OCI-LY7 (cell line): ENCODE results near the gene FREM3. TPM values are rescaled to one million over a fixed set of nuclear protein-coding genes. Genes with fewer than 3 reads are reported as not detected.

Source experiments
- BruUV-seq: library from RNA; stranded (reverse); fragments of 400-500 nt; replicated peaks from 2 replicates; lab custom pipeline; 2021; lab: Mats Ljungman, UMichigan
- CTCF ChIA-PET: fragments of 300-600 bp; sonication (Branson Sonifier 250); formaldehyde crosslinking; loops from one replicate; lab custom pipeline; 2022; ENCODE audit warnings: antibody characterized with exemption; ENCODE audit not compliant: unreplicated experiment; lab: Charles Lee
- POLR2A ChIA-PET: fragments of 300-600 bp; sonication (Branson Sonifier 250); formaldehyde crosslinking; loops from one replicate; lab custom pipeline; 2022; ENCODE audit warnings: antibody characterized with exemption; lab: Charles Lee
- DNase-seq: peaks from one replicate; pipeline ENCODE4 v3.0.0-alpha.2; 2015; ENCODE audit warnings: low spot score
- H2AFZ ChIP-seq: fragments of 200-600 bp; sonication (generic), shearing (Covaris generic); 2 replicates; pipeline ENCODE4 v1.6.1; 2014; ENCODE audit warnings: mild to moderate bottlenecking, antibody characterized with exemption, low read length, moderate library complexity
- H3K27ac ChIP-seq: fragments of 200-600 bp; sonication (generic); 2 replicates; pipeline ENCODE4 v1.5.1; 2014; ENCODE audit warnings: mixed run types, low read depth, mild to moderate bottlenecking, moderate library complexity, low read length, inconsistent platforms; ENCODE audit not compliant: poor library complexity, severe bottlenecking
- H3K36me3 ChIP-seq: fragments of 200-600 bp; sonication (generic); 2 replicates; pipeline ENCODE4 v1.6.1; 2014; ENCODE audit warnings: mild to moderate bottlenecking, antibody characterized with exemption, low read length, moderate library complexity, mixed read lengths; ENCODE audit not compliant: insufficient read depth
- H3K4me1 ChIP-seq: fragments of 200-600 bp; sonication (generic); 2 replicates; pipeline ENCODE4 v1.5.1; 2014; ENCODE audit warnings: mild to moderate bottlenecking, low read length; ENCODE audit not compliant: insufficient read depth, poor library complexity, severe bottlenecking
- H3K4me2 ChIP-seq: fragments of 200-600 bp; sonication (generic); 2 replicates; pipeline ENCODE4 v1.6.1; 2014; ENCODE audit warnings: mild to moderate bottlenecking, low read length
- H3K4me3 ChIP-seq: fragments of 200-600 bp; sonication (generic); 2 replicates; pipeline ENCODE4 v1.5.1; 2014; ENCODE audit warnings: mild to moderate bottlenecking, low read depth, low read length; ENCODE audit not compliant: poor library complexity, severe bottlenecking
- H3K79me2 ChIP-seq: fragments of 200-600 bp; sonication (generic); 2 replicates; pipeline ENCODE4 v1.6.1; 2016; ENCODE audit warnings: low read depth, mild to moderate bottlenecking, low read length, moderate library complexity, mixed read lengths; ENCODE audit not compliant: insufficient read depth
- H3K9me2 ChIP-seq: fragments of 200-600 bp; sonication (generic); 2 replicates; pipeline ENCODE4 v1.6.1; 2016; ENCODE audit warnings: mild to moderate bottlenecking, low read length, mixed read lengths; ENCODE audit not compliant: insufficient read depth
- H3K9me3 ChIP-seq: fragments of 200-600 bp; sonication (generic); 2 replicates; pipeline ENCODE4 v1.6.1; 2014; ENCODE audit warnings: mild to moderate bottlenecking, mixed run types, low read length, mixed read lengths
- H4K20me1 ChIP-seq: fragments of 200-600 bp; sonication (generic); 2 replicates; pipeline ENCODE4 v1.6.1; 2014; ENCODE audit warnings: mild to moderate bottlenecking, antibody characterized with exemption, low read length, moderate library complexity, mixed read lengths; ENCODE audit not compliant: insufficient read depth
- CTCF ChIP-seq: fragments of 200-600 bp; sonication (generic); conservative IDR thresholded peaks from 2 replicates; pipeline ENCODE4 v1.5.1; 2014; ENCODE audit warnings: mild to moderate bottlenecking, antibody characterized with exemption, low read length, moderate library complexity, mixed read lengths
- EZH2phosphoT487 ChIP-seq: fragments of 200-600 bp; sonication (generic); IDR thresholded peaks from 2 replicates; pipeline ENCODE4 v1.6.1; 2018; ENCODE audit warnings: low read depth, borderline replicate concordance, mild to moderate bottlenecking, mixed run types, antibody characterized with exemption, low read length, moderate library complexity, mixed read lengths
- intact Hi-C: fragments of 100-400 bp; cut with micrococcal nuclease; formaldehyde crosslinking; loops from one replicate; pipeline ENCODE4 v1.10.0; 2022; ENCODE audit not compliant: unreplicated experiment
- total RNA-seq, 2 experiments: library from RNA; depleted of rRNA in 1 of 2; stranded (reverse); fragments of >200 nt in 1 of 2; shearing (Covaris generic) in 1 of 2; gene quantifications; 2 replicates each; pipeline ENCODE4 v1.2.3, GENCODE V29; 2014 to 2022

The FREM3 gene
- total RNA-seq, 2 experiments from 2014 or later = not detected

GRCh38 chr4:143599827-143600226, 100.6 kb downstream of the FREM3 start:
- CTCF ChIA-PET = no interaction called here
- no peaks in the 10 kb centered on the region for H3K4me1 ChIP-seq
- POLR2A ChIA-PET = interaction anchor here (1.1 kb wide), 1 partner anchor 22 kb away, joined by 4 read pairs; no protein-coding TSS in a partner anchor
- no peak overlapping the region for H2AFZ ChIP-seq
- no peak overlapping the region for H3K27ac ChIP-seq
- H3K9me2 ChIP-seq = no peaks in the 10 kb centered on the region
- no peak overlapping the region for H3K4me2 ChIP-seq
- intact Hi-C loops = no loop called here
- BruUV-seq = no TSS peak
- H4K20me1 ChIP-seq = no peaks in the 10 kb centered on the region
- H3K4me3 ChIP-seq = no peak overlapping the region
- H3K9me3 ChIP-seq = no peaks in the 10 kb centered on the region
- no peak for TF ChIP-seq EZH2phosphoT487
- no peak for TF ChIP-seq CTCF
- no peaks in the 10 kb centered on the region for H3K79me2 ChIP-seq
- no peak for DNase-seq
- no peaks in the 10 kb centered on the region for H3K36me3 ChIP-seq

- H4K20me1 ChIP-seq = no peaks in the 10 kb centered on the region
- POLR2A ChIA-PET = no interaction called here
- H3K79me2 ChIP-seq = no peaks in the 10 kb centered on the region
- H3K27ac ChIP-seq = no peak overlapping the region
- CTCF ChIA-PET = no interaction called here
- intact Hi-C loops = no loop called here
- H3K9me3 ChIP-seq = no peaks in the 10 kb centered on the region
- H2AFZ ChIP-seq = no peak overlapping the region
- no peaks in the 10 kb centered on the region for H3K4me1 ChIP-seq
- no peaks in the 10 kb centered on the region for H3K9me2 ChIP-seq
- H3K4me2 ChIP-seq = no peak overlapping the region
- no peak overlapping the region for H3K4me3 ChIP-seq
- TF ChIP-seq EZH2phosphoT487 = no peak
- TF ChIP-seq CTCF = no peak
- no TSS peak for BruUV-seq
- H3K36me3 ChIP-seq = no peaks in the 10 kb centered on the region
- DNase-seq = no peak
Observed at GRCh38 chr4:143598816-143599215, 101.7 kb downstream of the FREM3 start.

- POLR2A ChIA-PET = no interaction called here
- intact Hi-C loops = no loop called here
Observed at GRCh38 chr4:143597276-143597675, 103.2 kb downstream of the FREM3 start.

More at GRCh38 chr4:143597276-143597675, 103.2 kb downstream of the FREM3 start:
- Histone ChIP-seq H3K36me3 (no peaks in the 10 kb centered on the region), H3K4me2 (no peak overlapping the region), H3K4me3 (no peak overlapping the region), H3K9me3 (no peaks in the 10 kb centered on the region), H4K20me1 (no peaks in the 10 kb centered on the region), H3K9me2 (no peaks in the 10 kb centered on the region), H3K79me2 (no peaks in the 10 kb centered on the region), H3K27ac (no peak overlapping the region), H2AFZ (no peak overlapping the region), H3K4me1 (no peaks in the 10 kb centered on the region)
- TF ChIP-seq CTCF = no peak
- TF ChIP-seq EZH2phosphoT487 = no peak
- CTCF ChIA-PET = no interaction called here
- no TSS peak for BruUV-seq
- DNase-seq = no peak
